IPS DF 4.7 (cell line): Measurements from ENCODE around the gene CCDC134.
A peak's percentile ranks its signal among the peaks of the same experiment; 100 is the strongest.
"Not testable (repeated sequence)": the region's sequence is repeated elsewhere in the genome, so short reads cannot be mapped to it uniquely, and the experiment has no call there.

Experiments
- DNase-seq: peaks from one replicate; pipeline ENCODE4 v3.0.0-alpha.2; 2013; ENCODE audit warnings: low spot score; ENCODE audit errors: extremely low read depth

CCDC134 gene

GRCh38 chr22:41842996-41843970, 42.8 kb downstream of the CCDC134 start:
- DNase-seq: no peak

- no peak for DNase-seq
Measured at GRCh38 chr22:41844036-41844435, 43.6 kb downstream of the CCDC134 start.

- no peak for DNase-seq
Measured at GRCh38 chr22:41844513-41844912, 44.0 kb downstream of the CCDC134 start.

DNA sequence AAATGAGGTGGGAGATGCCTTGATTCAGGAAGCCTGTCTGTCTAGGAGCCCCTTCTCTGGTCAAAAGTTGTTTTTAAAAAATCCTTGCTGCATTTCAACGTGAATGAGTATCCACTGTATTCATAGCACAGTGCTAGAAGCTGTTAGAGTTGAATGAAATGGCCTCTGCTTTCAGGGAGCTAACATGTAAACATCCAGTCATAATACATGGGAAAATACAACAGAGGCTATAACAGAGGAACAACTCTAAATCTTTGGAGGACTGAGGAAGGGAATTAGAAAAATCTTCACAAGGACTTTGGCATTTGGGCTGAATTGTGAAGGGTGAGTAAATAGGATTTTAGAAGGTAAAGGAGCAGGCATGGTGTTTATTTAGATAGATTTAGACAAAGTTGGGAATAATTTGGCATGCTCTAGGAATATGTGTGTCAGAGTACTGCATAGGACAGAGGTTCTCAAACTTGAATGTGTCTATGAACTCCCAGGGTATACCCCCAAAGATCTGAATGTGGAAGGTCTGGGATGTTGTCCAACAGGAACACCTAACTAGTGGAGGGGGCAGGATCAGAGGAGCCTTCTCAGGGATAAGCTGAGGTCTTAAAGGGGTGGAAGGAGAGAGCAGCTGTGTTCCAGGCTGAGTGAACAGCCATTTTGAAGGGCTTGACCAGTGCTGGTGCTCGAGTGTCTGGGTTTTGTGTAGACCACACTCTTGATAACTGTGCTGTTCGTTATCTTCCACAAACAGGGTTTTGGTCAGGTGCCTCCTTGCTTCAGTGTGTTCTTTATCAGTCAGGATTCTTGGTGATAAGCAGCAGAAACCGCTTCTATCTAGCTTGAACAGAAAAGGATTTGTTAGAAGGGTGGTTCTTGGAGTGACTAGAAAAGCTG, 45.1 kb downstream of the CCDC134 start:
- DNase-seq: no peak

DNA sequence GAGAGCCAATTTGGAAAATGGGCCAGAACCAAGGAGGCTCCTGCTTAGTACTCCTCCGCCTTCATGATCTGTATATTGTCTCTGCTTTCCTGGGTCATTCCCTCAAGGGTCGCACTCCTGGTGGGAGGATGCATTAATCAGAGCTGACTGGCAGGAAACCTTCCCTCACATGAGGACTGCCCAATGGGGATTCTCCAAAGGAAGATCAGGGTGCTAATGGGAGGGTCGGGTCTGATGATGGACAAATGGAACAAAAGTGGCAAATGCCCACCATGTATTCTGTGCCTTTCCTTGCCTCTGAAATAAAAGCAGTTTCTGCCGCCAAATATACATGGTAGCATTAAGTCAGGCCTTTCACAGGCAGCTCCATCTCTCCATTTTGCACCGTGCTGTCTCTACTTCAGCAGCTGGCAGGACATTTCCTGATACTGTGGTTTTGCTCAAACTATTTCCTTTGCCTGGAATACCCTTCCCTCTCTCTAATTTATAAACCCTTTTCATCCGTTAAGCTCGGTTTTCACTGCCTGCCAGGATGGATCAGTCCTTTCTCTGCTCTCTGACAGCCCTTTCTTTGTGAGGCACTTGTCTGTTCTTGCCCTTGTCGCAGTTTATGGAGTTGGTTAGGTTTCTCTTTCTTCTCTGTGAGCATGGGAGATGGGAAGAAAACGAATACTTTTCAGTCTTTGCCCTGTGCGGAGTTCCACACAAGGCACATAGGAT, 45.9 kb downstream of the CCDC134 start:
- DNase-seq: no peak

- DNase-seq: no peak
Measured at GRCh38 chr22:41847300-41847699, 46.8 kb downstream of the CCDC134 start.

DNA sequence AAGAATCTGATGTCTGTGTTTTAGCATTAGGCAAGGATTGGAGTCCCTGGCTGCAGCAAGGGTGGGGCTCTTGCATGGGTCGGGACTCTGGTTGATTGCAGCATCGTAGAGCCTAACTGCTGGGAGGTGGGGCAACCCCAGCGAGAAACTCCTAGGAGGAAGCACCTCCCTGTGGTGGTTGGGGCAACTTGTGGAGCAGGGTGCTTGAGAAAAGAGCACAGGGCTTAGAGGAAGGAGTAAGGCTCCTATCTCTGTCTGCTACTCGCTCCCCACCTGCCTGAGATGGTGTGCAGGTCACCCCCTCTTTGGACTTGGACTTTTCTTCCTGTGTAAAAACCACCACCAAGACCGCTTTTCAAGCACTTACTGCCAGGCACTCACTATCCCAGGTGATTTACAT, 48.0 kb downstream of the CCDC134 start:
- no peak for DNase-seq

GRCh38 chr22:41856469-41856868, 56.0 kb downstream of the CCDC134 start:
- no peak for DNase-seq

DNA sequence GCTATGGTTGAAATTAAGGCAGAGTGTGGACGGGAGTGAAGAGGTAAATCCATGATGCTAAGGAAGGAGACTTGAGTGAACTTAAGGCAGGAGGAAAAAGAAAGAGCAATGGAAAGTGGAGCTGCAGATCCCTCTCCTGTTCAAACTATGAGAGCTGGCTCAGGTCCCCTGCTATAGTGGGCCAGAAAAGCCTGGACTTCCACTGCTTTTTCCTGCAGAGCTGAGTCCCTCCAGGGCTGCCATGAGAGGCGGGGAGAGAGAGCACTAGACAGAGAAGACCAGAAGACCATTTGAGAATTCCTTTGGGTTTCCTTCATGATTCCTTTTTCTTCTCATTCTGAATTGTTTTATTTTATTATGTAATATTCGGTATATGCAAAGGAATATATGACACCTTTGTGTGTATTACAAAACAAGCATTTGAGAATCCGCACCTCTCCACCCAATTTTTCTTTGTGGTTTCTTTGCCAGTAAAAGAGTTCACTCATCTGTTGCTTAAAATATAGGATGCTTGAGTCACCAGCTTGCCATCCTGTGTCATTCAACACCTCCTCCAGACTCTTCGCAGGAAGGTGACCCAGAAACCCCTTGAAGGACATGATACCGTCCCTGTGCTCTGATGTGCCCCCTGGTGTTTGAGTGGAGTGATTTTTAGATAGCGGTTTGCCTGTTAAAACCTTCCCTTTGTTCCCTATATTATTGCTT, 56.8 kb downstream of the CCDC134 start:
- DNase-seq: peak; percentile 53

- DNase-seq: no peak
Measured at GRCh38 chr22:41857860-41858199, 57.4 kb downstream of the CCDC134 start.

DNA sequence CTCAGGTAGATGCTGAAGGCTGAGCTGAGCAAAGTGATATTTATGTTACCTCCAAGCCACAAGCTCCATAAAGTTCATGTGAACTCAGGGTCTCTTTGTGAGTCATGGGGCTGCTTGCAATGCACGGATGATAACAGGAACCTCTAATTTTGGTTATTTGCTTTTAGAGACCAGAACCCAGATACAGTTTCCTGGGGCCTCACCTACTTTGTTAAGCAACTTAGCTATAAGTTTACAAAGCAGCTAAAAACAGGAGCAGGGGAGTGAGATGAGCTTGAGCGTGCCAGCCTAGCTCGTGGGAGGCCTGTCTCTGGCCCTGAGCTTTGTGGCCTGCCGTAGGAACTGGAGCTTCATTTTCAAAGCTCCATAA, 61.7 kb downstream of the CCDC134 start:
- DNase-seq: no peak

DNA sequence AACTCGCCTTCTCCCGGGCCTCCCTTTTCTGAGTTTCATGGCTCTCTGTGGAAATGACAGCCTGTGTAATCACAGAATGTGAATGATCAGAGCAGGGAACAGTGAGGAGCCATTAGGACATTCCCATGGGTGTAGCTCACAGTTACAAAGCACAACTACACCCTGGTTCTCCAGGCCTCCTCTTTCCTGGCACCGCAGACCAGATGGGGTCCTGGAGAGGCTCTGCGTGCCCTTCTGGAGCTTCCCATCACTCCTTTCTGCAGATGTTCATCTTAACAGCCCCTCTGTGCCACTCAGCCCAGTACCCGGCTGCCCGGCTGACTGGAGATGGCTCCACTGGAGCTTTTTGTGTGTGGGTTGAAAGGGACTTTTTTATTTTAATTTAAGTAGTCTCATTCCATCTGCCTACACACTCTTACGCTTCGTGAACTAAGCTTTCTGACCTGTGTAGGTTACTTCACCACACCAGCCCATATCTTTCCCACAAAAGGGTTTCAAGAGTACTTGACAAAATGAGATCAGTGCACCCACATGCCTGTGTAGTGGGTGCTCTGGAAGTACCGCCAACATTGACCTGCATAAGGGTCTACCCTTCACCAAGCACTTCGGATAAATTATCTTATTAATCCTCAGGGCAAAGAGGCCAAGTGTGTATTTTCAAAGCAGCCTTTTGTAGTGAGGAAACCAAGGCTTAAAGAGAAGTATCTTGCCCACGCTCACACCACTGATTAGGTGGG, 62.2 kb downstream of the CCDC134 start:
- DNase-seq: no peak

- no peak for DNase-seq
Measured at GRCh38 chr22:41863472-41863871, 63.0 kb downstream of the CCDC134 start.

DNA sequence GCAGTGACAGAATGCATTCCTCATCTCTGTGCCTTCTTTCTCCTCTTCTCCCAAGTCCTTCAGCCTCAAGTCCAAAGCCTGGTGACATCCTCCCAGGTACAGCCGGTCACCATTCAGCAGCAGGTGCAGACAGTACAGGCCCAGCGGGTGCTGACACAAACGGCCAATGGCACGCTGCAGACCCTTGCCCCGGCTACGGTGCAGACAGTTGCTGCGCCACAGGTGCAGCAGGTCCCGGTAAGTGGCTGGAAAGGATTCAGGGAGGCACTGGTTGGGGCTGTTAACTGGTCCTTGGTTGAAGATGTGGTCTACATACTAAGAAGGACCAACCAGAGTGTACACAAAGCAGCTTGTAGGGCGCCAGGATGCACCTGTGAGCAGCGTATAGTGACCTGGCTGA, 68.1 kb downstream of the CCDC134 start:
- no peak for DNase-seq

DNA sequence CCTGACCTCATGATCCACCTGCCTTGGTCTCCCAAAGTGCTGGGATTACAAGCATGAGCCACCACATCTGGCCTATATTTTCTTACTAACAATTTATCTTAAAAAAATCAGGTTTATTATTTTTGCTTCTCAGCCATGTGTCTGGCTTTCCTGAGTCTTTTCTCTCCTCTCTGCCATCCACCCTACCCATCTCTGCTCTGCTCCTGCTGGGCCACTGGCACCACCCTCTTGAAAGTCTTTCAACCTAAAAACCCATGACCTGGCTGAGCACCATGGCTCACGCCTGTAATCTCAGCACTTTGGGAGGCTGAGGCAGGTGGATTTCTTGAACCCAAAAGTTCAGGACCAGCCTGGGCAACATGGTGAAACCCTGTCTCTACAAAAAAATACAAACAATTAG, 69.6 kb downstream of the CCDC134 start:
- DNase-seq: not testable (repeated sequence)

GRCh38 chr22:41870786-41871185, 70.3 kb downstream of the CCDC134 start:
- DNase-seq: no peak

GRCh38 chr22:41873391-41873790, 72.9 kb downstream of the CCDC134 start:
- no peak for DNase-seq

DNA sequence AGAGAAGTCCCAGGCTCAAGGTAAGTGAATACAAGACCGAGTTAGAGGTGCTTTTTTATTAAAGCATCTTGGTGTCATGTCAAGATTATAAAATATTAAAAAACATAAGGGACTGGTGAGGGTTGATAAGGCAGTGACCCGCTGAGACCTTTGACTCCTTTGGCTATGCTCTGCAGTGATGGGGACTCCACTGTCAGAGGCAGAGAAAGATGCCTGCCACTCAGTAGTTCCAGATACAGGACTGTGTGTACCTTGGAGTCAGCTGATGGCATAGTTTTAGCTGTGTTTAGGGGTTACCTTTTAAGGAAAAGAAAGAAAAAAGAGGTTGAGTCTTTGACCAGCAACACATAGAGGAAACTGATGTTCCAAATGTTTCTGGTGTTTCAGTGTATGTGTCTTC, 73.6 kb downstream of the CCDC134 start:
- no peak for DNase-seq

DNA sequence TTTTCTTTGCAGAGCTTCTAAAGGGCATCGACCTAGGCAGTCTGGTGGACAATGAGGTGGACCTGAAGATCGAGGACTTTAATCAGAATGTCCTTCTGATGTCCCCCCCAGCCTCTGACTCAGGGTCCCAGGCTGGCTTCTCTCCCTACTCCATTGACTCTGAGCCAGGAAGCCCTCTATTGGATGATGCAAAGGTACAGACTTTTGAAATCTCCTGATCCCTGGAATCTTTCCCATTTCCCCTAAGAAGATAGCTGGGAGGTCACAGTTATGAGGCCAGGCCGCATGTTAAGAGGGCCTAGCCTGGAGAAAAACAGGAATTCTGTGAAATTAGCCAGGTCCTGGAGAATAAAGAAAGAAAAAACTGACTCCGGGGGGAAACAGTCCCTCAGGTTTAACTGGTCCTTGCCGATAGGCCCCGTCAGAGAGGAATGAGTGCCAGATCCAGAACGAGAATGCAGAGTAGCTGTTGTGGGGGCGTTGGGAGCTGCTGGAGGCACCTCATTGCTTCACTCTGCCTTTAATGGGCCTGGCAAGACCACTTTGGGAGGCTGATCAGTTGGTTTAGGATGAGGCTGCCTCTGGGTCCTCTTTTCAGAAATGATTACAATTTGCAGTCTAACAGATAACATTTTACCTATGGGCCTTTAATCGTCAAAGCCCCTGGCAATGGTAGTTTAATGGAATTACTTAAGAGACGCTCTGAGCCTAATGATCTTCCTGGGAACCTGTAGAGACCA, 75.2 kb downstream of the CCDC134 start:
- DNase-seq: no peak
